ENCODE data around the gene ADAMTS8.

The ADAMTS8 gene

DNA sequence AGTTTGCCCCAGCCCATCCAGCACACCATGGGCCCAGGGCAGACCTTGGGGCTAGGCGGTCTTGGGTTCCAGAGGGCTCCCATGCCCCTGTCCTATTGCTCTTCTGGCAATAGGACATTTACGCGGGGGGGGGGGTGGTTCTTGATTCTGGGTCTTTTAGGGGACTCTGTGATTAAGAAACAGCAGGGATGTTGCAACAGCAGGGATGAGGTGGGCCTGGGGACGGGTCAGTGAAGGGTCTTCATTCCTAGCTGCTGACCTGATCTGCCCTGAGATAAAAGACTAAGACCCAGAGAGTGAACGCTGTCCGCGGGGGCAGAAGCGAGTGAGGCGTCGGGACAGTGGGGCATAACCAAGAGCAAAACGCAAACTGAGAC, 19.6 kb upstream of the ADAMTS8 start:
- H3K4me1 ChIP-seq (ENCODE audit: low read length) = no peaks in the 10 kb centered on the region
- no peaks in the 10 kb centered on the region for H4K20me1 ChIP-seq (ENCODE audit: insufficient read depth, low read length)
- H3K9ac ChIP-seq (ENCODE audit: low read length) = no peak overlapping the region
- H3K36me3 ChIP-seq (replicated peaks; ENCODE audit: low read depth, low read length) = no peaks in the 10 kb centered on the region
- H3K9me3 ChIP-seq (ENCODE audit: insufficient read depth, low read length) = no peaks in the 10 kb centered on the region
- no peak for TF ChIP-seq EZH2phosphoT487 (IDR thresholded peaks at IDR 0.05; ENCODE audit: low read depth)
- TF ChIP-seq, protein P1, sequence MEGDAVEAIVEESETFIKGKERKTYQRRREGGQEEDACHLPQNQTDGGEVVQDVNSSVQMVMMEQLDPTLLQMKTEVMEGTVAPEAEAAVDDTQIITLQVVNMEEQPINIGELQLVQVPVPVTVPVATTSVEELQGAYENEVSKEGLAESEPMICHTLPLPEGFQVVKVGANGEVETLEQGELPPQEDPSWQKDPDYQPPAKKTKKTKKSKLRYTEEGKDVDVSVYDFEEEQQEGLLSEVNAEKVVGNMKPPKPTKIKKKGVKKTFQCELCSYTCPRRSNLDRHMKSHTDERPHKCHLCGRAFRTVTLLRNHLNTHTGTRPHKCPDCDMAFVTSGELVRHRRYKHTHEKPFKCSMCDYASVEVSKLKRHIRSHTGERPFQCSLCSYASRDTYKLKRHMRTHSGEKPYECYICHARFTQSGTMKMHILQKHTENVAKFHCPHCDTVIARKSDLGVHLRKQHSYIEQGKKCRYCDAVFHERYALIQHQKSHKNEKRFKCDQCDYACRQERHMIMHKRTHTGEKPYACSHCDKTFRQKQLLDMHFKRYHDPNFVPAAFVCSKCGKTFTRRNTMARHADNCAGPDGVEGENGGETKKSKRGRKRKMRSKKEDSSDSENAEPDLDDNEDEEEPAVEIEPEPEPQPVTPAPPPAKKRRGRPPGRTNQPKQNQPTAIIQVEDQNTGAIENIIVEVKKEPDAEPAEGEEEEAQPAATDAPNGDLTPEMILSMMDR (IDR thresholded peaks at IDR 0.05; ENCODE audit: low read depth, low read length) = no peak
- H3K27me3 ChIP-seq (ENCODE audit: low read depth, low read length) = no peaks in the 10 kb centered on the region
- H3K27ac ChIP-seq (ENCODE audit: low read length) = no peak overlapping the region
- no peak overlapping the region for H3K4me3 ChIP-seq (ENCODE audit: low read length)
- no peak overlapping the region for H3K4me2 ChIP-seq (ENCODE audit: low read length)
- H2AFZ ChIP-seq (ENCODE audit: low read depth, low read length) = no peak overlapping the region
- no peaks in the 10 kb centered on the region for H3K79me2 ChIP-seq (ENCODE audit: low read length)

DNA sequence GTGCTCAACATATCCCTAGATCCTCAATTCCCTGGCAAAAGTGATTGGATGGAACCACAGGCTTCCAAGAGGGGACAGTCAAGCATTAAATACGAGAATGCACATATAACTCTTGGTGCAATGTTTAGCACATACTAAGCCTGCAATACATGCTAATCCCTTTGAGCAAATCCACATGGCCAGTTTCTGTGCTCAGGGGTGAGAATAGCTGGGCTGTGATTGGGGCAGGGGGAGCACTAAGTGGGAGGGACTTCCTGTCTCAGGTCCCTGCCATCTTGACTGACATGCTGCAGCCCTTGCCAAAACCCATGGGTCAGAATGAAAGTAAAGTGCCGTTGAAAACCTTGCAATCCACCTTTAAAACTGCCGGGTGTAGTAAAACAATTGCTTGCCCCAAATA, 17.4 kb upstream of the ADAMTS8 start:
- no peaks in the 10 kb centered on the region for H3K27me3 ChIP-seq (ENCODE audit: low read depth, low read length)
- no peaks in the 10 kb centered on the region for H3K79me2 ChIP-seq (ENCODE audit: low read length)
- no peak overlapping the region for H3K4me3 ChIP-seq (ENCODE audit: low read length)
- no peak overlapping the region for H3K4me2 ChIP-seq (ENCODE audit: low read length)
- no peaks in the 10 kb centered on the region for H3K36me3 ChIP-seq (replicated peaks; ENCODE audit: low read depth, low read length)
- H3K9me3 ChIP-seq (ENCODE audit: insufficient read depth, low read length) = no peaks in the 10 kb centered on the region
- H3K4me1 ChIP-seq (ENCODE audit: low read length) = no peaks in the 10 kb centered on the region
- no peak overlapping the region for H3K27ac ChIP-seq (ENCODE audit: low read length)
- TF ChIP-seq EZH2phosphoT487 (IDR thresholded peaks at IDR 0.05; ENCODE audit: low read depth) = no peak
- TF ChIP-seq, protein P1 (IDR thresholded peaks at IDR 0.05; ENCODE audit: low read depth, low read length) = no peak
- H2AFZ ChIP-seq (ENCODE audit: low read depth, low read length) = peak overlapping the region; percentile 4; the same call in 1 of the 2 replicates
- no peak overlapping the region for H3K9ac ChIP-seq (ENCODE audit: low read length)
- no peaks in the 10 kb centered on the region for H4K20me1 ChIP-seq (ENCODE audit: insufficient read depth, low read length)

DNA sequence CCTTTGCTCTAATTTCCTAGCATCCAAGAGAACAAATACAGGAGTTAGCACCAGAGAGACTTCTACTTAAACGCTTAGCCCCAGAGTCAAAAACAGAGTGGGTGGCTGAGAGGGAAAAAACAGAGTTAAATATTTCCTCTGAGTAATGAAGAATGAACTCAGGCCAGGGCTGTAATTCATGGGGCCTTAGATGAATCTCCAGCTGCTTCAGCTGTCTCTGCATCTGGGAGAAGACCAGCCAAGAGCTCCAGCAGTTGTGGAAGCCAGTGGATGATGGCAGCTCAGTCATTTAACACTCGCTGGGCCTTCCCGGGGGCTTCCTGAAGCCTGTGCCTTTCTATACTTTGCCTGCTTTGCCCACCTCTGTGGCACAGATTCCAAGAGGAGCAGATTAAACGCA, 14.3 kb upstream of the ADAMTS8 start:
- Histone ChIP-seq H3K36me3 (replicated peaks; ENCODE audit: low read depth, low read length) (no peaks in the 10 kb centered on the region), H3K4me3 (ENCODE audit: low read length) (no peak overlapping the region), H3K79me2 (ENCODE audit: low read length) (no peaks in the 10 kb centered on the region), H4K20me1 (ENCODE audit: insufficient read depth, low read length) (no peaks in the 10 kb centered on the region), H3K4me1 (ENCODE audit: low read length) (no peaks in the 10 kb centered on the region), H3K27ac (ENCODE audit: low read length) (no peak overlapping the region), H3K9me3 (ENCODE audit: insufficient read depth, low read length) (no peaks in the 10 kb centered on the region), H3K4me2 (ENCODE audit: low read length) (no peak overlapping the region), H3K9ac (ENCODE audit: low read length) (no peak overlapping the region), H2AFZ (ENCODE audit: low read depth, low read length) (no peak overlapping the region), H3K27me3 (ENCODE audit: low read depth, low read length) (no peaks in the 10 kb centered on the region)
- TF ChIP-seq, protein P1 (IDR thresholded peaks at IDR 0.05; ENCODE audit: low read depth, low read length) = no peak

DNA sequence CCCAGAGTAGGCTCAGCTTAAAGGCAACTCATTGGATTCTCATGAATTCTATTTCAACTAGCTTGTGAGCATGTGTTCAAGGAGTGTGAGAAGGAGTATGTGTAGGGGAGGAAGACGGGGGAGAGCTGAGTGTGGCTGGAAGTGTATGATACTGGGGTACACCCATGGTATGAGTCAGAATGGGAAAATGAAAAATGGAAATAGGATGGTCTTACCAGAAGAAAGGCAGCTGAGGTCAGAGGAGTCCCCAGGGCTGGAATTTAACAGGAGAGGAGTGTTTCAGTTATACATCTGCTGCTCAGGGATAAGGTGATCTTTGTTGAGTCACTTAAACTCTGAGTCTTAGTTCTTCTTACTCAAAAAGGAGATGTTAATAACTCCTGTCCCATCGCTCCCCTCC, 13.3 kb upstream of the ADAMTS8 start:
- H3K27me3 ChIP-seq (ENCODE audit: low read depth, low read length) = no peaks in the 10 kb centered on the region
- H3K4me3 ChIP-seq (ENCODE audit: low read length) = no peak overlapping the region
- H4K20me1 ChIP-seq (ENCODE audit: insufficient read depth, low read length) = no peaks in the 10 kb centered on the region
- no peaks in the 10 kb centered on the region for H3K36me3 ChIP-seq (replicated peaks; ENCODE audit: low read depth, low read length)
- no peaks in the 10 kb centered on the region for H3K79me2 ChIP-seq (ENCODE audit: low read length)
- H2AFZ ChIP-seq (ENCODE audit: low read depth, low read length) = no peak overlapping the region
- H3K9me3 ChIP-seq (ENCODE audit: insufficient read depth, low read length) = no peaks in the 10 kb centered on the region
- H3K4me2 ChIP-seq (ENCODE audit: low read length) = no peak overlapping the region
- TF ChIP-seq, protein P1 (IDR thresholded peaks at IDR 0.05; ENCODE audit: low read depth, low read length) = no peak
- TF ChIP-seq EZH2phosphoT487 (IDR thresholded peaks at IDR 0.05; ENCODE audit: low read depth) = no peak
- no peak overlapping the region for H3K27ac ChIP-seq (ENCODE audit: low read length)
- no peaks in the 10 kb centered on the region for H3K4me1 ChIP-seq (ENCODE audit: low read length)
- no peak overlapping the region for H3K9ac ChIP-seq (ENCODE audit: low read length)

Measured in OCI-LY3 (cell line).